Adrenal gland (tissue), 5 donors: ENCODE results near the gene MAP3K2.

ENCODE experiments used
- POLR2A ChIP-seq, 2 donors: fragments of 450-650 bp; IDR thresholded peaks; one replicate each; pipeline ENCODE4 v1.6.1; 2017; ENCODE audit warnings: antibody characterized with exemption in 2 of 2, mild to moderate bottlenecking in 2 of 2, moderate library complexity in 1 of 2
- TF ChIP-seq, protein P1 (sequence below), 6 experiments: fragments of 450-650 bp in 4 of 6; fragments of 200-600 bp in 2 of 6; sonication (generic) in 1 of 6; IDR thresholded peaks; 1 replicate in 5 of 6; 2 replicates in 1 of 6; pipeline versions ENCODE4 v1.5.1 to v1.8.0; 2016 to 2021; ENCODE audit warnings: antibody characterized with exemption in 6 of 6, mild to moderate bottlenecking in 2 of 6, moderate library complexity in 1 of 6
- donor health status: DM: no; HTN: no; CAD: no.

DNA sequence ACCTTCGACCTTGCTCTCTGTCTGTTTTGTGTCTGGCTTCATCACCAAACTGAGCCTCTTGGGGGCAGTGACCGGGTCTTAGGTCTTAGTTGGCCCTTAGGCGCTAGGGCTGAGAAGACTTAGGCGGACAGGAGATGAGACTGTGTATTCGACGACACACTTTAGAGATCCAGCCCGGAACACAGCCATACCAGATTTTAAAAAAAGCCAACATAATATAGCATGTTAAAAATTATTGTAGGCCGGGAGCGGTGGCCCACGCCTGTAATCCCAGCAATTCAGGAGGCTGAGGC, 21.0 kb upstream of the MAP3K2 start:
- TF ChIP-seq POLR2A (IDR thresholded peaks at IDR 0.05) = no peak
- TF ChIP-seq, protein P1, sequence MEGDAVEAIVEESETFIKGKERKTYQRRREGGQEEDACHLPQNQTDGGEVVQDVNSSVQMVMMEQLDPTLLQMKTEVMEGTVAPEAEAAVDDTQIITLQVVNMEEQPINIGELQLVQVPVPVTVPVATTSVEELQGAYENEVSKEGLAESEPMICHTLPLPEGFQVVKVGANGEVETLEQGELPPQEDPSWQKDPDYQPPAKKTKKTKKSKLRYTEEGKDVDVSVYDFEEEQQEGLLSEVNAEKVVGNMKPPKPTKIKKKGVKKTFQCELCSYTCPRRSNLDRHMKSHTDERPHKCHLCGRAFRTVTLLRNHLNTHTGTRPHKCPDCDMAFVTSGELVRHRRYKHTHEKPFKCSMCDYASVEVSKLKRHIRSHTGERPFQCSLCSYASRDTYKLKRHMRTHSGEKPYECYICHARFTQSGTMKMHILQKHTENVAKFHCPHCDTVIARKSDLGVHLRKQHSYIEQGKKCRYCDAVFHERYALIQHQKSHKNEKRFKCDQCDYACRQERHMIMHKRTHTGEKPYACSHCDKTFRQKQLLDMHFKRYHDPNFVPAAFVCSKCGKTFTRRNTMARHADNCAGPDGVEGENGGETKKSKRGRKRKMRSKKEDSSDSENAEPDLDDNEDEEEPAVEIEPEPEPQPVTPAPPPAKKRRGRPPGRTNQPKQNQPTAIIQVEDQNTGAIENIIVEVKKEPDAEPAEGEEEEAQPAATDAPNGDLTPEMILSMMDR (IDR thresholded peaks at IDR 0.05) = no peak
